ENCODE measurements around the gene TBL1XR1. TPM values are rescaled to one million over a fixed set of nuclear protein-coding genes. Genes with fewer than 3 reads are reported as not detected.

The TBL1XR1 gene
- total and polyA plus RNA-seq, 8 donors, result 14.1 to 93.0 (median 47.2) TPM

DNA sequence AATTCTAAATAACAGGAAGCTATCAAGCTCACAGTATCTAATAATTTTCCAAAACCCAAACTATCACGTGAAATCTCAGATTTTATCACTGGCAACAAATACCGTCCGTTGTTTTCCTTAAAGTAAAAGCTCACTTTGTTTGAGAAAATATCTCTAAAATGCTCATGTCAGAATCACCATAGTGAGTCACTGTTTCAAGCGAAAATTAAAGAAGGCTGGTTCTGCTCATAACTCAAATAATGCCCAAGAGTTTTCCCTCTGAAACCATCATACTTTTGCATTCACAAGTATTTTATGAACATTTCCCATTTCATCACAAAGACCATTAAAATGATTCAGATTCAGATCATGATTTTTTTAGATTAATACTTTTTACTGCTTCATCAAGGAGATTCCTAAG lies 50.6 kb downstream of the TBL1XR1 start:
- ATAC-seq (no peak), FAIRE-seq (no peak), DNase-seq (no peak)
- Histone ChIP-seq H3K4me3 (no peak overlapping the region), H3K27me3 (no peaks in the 10 kb centered on the region), H3K4me1 (peaks cover 5 to 47% (median 26%) of the 10 kb centered on the region in 3 donors), H3K9me3 (no peaks in the 10 kb centered on the region), H3K27ac (no peak overlapping the region), H3K36me3 (no peaks in the 10 kb centered on the region)
- 67 to 72% methylated on average over 4 of the region's 4 CpGs for WGBS, 2 donors
- intact Hi-C loops (cut with DNase I), result no loop called here
- no peak for TF ChIP-seq CTCF (IDR thresholded peaks at IDR 0.05)

GRCh38 chr3:177145954-177146353 lies 51.3 kb downstream of the TBL1XR1 start:
- 89 to 94% methylated on average over 2 of the region's 2 CpGs for WGBS, 2 donors
- no peaks in the 10 kb centered on the region for H3K27me3 ChIP-seq
- no peaks in the 10 kb centered on the region for H3K9me3 ChIP-seq
- DNase-seq, result no peak
- ATAC-seq, result no peak
- peaks cover 5 to 44% (median 19%) of the 10 kb centered on the region in 3 donors for H3K4me1 ChIP-seq
- no peak for TF ChIP-seq CTCF (IDR thresholded peaks at IDR 0.05)
- no peaks in the 10 kb centered on the region for H3K36me3 ChIP-seq
- intact Hi-C loops (cut with DNase I), result no loop called here
- H3K4me3 ChIP-seq, result no peak overlapping the region
- no peak for FAIRE-seq
- no peak overlapping the region for H3K27ac ChIP-seq

DNA sequence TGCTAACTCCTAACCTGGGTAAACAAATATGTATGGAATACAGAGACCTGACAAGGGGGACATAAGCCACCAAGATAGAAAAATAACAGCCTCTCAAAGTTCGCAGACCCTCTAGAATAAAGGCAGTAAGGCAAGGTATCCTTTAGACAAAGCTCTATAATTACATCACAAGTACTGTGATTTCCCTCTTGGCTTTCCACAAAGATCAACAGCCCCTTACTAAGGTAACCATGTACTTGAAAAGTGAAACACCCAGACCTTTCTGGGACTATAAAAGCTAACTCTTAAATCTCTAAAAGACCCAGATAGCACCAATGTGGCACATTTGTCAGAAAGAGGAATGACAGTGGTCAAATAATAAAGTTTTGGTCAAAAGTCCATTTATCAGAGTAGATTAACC lies 51.9 kb downstream of the TBL1XR1 start:
- WGBS, 2 donors, result 85 to 88% methylated on average over 1 of the region's 1 CpG
- Histone ChIP-seq H3K27ac (no peak overlapping the region), H3K36me3 (no peaks in the 10 kb centered on the region), H3K4me3 (no peak overlapping the region), H3K27me3 (no peaks in the 10 kb centered on the region), H3K4me1 (peaks cover 5 to 40% (median 15%) of the 10 kb centered on the region in 3 donors), H3K9me3 (no peaks in the 10 kb centered on the region)
- DNase-seq (no peak), ATAC-seq (peak in 1 of 4 donors; percentile 25), FAIRE-seq (no peak)
- no peak for TF ChIP-seq CTCF (IDR thresholded peaks at IDR 0.05)
- intact Hi-C loops (cut with DNase I), result no loop called here

- FAIRE-seq (no peak), ATAC-seq (peak in 2 of 4 donors; percentile 38 to 74), DNase-seq (no peak)
- Histone ChIP-seq H3K4me3 (no peak overlapping the region), H3K36me3 (no peaks in the 10 kb centered on the region), H3K27ac (no peak overlapping the region), H3K4me1 (peaks cover 5 to 36% (median 10%) of the 10 kb centered on the region in 3 donors), H3K9me3 (no peaks in the 10 kb centered on the region), H3K27me3 (no peaks in the 10 kb centered on the region)
- TF ChIP-seq CTCF (IDR thresholded peaks at IDR 0.05), result no peak
- intact Hi-C loops (cut with DNase I), result no loop called here
- 32 to 38% methylated on average over 3 of the region's 3 CpGs for WGBS, 2 donors
These were observed 52.4 kb downstream of the TBL1XR1 start for GRCh38 chr3:177144922-177145321.

DNA sequence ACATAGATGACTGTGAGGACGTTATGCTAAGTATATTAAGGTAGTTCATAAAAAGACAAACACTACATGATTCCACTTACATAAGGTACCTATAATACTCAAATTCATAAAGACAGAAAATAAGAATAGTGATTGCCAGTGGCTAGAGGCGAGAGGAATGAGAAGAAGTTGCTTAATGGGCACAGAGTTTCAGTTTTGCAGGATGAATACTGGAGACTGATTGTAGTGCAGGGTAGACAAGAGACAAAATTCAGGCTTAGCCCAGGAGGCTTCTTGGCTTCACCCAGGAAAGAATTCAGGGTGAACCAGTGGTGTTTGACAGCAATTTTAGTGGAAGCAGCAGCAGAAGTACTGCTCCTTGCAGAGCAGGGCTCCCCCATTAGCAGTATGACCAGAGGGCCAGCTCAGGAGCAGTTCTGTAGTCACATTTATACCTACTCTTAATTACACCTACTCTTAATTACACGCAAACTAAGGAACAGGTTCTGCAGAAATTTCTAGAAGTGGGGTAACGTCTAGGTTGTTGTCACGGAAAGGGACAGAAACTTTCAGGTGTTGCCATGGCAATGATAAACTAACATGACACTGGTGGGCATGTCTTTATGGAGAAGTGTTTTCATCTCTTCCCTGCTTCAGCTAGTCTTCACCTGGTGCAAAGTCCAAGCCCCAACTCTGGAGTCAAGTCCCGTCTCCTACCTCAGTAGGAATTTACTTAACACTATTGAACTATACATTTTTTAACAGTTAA lies 55.2 kb downstream of the TBL1XR1 start:
- no peak for ATAC-seq
- DNase-seq, result no peak
- no peaks in the 10 kb centered on the region for H3K9me3 ChIP-seq
- no peak for FAIRE-seq
- intact Hi-C loops (cut with DNase I), result no loop called here
- TF ChIP-seq CTCF (IDR thresholded peaks at IDR 0.05), result no peak
- peaks cover 0 to 25% (median 3%) of the 10 kb centered on the region in 3 donors for H3K4me1 ChIP-seq
- 76 to 79% methylated on average over 6 of the region's 6 CpGs for WGBS, 2 donors
- H3K4me3 ChIP-seq, result no peak overlapping the region
- no peaks in the 10 kb centered on the region for H3K27me3 ChIP-seq
- H3K27ac ChIP-seq, result no peak overlapping the region
- no peaks in the 10 kb centered on the region for H3K36me3 ChIP-seq

Data from pancreas (tissue), 10 donors.